Sigmoid colon (tissue), 4 donors: ENCODE measurements around the gene ASF1A.

ENCODE experiments used
- EP300 ChIP-seq, 4 donors: sonication (generic); formaldehyde crosslinking; IDR thresholded peaks; one replicate each; pipeline ENCODE4 v1.6.1; 2017; ENCODE audit warnings: antibody characterized with exemption in 4 of 4
- TF ChIP-seq, protein P1 (sequence below), 4 experiments: fragments of 450-650 bp in 3 of 4; fragments of 200-600 bp in 1 of 4; IDR thresholded peaks; one replicate each; pipeline ENCODE4 v1.5.1; 2016 to 2019; ENCODE audit warnings: antibody characterized with exemption in 4 of 4, mild to moderate bottlenecking in 3 of 4, moderate library complexity in 2 of 4

DNA sequence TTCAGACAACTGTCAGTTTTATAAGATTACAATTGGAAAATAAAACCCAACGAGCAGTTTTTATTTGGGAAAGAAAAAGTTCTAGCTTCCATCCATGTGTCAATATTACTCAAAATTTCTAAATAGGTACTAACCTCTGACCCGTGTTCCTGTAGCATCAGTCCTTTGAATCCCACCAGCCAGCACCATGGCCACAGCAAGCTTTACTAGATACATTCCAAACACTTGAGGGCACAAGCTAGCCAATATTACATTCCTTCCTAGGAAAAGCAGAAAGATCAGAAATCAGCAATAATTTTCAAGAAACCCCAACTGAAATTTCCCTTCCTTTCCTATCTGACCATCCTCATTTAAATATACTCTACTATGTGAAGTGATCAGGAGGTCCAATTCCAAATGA, 19.2 kb downstream of the ASF1A start:
- TF ChIP-seq, protein P1, sequence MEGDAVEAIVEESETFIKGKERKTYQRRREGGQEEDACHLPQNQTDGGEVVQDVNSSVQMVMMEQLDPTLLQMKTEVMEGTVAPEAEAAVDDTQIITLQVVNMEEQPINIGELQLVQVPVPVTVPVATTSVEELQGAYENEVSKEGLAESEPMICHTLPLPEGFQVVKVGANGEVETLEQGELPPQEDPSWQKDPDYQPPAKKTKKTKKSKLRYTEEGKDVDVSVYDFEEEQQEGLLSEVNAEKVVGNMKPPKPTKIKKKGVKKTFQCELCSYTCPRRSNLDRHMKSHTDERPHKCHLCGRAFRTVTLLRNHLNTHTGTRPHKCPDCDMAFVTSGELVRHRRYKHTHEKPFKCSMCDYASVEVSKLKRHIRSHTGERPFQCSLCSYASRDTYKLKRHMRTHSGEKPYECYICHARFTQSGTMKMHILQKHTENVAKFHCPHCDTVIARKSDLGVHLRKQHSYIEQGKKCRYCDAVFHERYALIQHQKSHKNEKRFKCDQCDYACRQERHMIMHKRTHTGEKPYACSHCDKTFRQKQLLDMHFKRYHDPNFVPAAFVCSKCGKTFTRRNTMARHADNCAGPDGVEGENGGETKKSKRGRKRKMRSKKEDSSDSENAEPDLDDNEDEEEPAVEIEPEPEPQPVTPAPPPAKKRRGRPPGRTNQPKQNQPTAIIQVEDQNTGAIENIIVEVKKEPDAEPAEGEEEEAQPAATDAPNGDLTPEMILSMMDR (IDR thresholded peaks at IDR 0.05), result no peak
- TF ChIP-seq EP300 (IDR thresholded peaks at IDR 0.05), result no peak
